C4-2B (cell line): ENCODE measurements around the gene PRKCZ.

Experiments
- ZFX ChIP-seq: fragments of 450-650 bp; IDR thresholded peaks from 2 replicates; pipeline ENCODE4 v1.6.1; 2017
- TF ChIP-seq, protein P1 (sequence below): fragments of 450-650 bp; conservative IDR thresholded peaks from 2 replicates; pipeline ENCODE4 v1.5.1; 2017; ENCODE audit warnings: mild to moderate bottlenecking

- TF ChIP-seq, protein P1, sequence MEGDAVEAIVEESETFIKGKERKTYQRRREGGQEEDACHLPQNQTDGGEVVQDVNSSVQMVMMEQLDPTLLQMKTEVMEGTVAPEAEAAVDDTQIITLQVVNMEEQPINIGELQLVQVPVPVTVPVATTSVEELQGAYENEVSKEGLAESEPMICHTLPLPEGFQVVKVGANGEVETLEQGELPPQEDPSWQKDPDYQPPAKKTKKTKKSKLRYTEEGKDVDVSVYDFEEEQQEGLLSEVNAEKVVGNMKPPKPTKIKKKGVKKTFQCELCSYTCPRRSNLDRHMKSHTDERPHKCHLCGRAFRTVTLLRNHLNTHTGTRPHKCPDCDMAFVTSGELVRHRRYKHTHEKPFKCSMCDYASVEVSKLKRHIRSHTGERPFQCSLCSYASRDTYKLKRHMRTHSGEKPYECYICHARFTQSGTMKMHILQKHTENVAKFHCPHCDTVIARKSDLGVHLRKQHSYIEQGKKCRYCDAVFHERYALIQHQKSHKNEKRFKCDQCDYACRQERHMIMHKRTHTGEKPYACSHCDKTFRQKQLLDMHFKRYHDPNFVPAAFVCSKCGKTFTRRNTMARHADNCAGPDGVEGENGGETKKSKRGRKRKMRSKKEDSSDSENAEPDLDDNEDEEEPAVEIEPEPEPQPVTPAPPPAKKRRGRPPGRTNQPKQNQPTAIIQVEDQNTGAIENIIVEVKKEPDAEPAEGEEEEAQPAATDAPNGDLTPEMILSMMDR: no peak
- TF ChIP-seq ZFX: no peak
These were observed 5.8 kb downstream of the PRKCZ start for GRCh38 chr1:2055911-2056575.
